Hematopoietic multipotent progenitor cell treated with erythropoietin and hydrocortisone succinate and interleukin-3 and kit ligand, for 8 days (in vitro differentiated cells): ENCODE data around the gene LGALS14.
"Not testable (repeated sequence)": the region's sequence is repeated elsewhere in the genome, so short reads cannot be mapped to it uniquely, and the experiment has no call there.

Experiments
- DNase-seq: peaks from one replicate; pipeline ENCODE4 v3.0.0-alpha.2; 2015

LGALS14 gene, protein sequence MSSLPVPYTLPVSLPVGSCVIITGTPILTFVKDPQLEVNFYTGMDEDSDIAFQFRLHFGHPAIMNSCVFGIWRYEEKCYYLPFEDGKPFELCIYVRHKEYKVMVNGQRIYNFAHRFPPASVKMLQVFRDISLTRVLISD

DNA sequence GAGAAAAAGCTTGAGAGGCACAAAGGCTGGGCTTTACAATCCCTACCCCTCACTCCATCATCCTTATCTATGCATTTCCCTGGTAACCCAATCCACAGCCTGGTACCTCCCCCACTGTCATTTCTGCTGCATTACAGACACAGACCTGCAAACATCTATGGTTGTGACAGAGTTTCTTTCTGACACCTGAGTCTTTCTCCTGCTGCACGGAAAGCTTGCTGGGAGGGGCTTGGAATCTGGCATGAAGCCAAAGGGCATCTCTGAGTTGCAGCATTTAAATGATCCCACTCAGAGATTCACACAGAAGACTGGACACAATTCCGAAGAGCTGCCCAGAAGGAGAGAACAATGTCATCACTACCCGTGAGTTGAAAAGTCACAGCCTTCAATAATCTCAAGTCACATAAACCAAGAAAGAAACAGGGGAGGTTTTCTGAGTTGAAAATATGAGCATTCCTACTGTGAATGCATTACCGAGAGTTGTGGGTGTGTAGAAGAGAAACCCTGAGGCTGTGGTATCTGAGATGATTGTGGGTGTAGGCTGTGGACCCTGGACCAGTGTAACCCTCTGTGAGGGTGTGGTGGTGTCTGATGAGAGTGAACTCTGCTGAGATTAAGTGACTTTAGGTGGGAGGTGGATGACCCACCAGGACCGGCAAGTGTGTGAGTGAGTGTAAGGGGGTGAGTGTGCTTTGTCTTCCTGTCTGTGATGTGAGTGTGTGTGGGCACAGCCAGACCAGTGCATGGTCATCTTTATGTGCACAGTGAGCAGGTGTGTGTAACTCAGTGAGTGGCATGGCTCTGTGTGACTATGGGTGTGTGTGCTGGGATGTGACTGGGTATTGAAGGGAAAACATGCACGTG is at the start of gene LGALS14:
TSS of gene LGALS14 (plus strand) at position 301 of the 864 bp plus-strand sequence. CDS start at position 349, 48 bp downstream.
- DNase-seq, result no peak

DNA sequence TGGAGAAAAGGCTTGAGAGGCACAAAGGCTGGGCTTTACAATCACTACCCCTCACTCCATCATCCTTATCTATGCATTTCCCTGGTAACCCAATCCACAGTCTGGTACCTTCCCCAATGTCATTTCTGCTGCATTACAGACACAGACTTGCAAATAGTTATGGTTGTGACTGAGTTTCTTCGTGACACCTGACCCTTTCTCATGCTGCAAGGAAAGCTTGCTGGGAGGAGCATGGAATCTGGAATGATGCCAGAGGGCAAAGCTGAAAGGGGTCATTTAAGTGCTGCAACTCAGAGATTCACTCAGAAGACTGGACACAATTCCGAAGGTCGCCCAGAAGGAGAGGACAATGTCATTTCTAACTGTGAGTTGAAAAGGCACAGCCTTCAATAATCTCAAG is 48.7 kb upstream of the LGALS14 start, which contains the start of gene LGALS16:
TSS of gene LGALS16 (plus strand) at position 301 of the 400 bp plus-strand sequence. CDS start at position 350, 49 bp downstream.
- no peak for DNase-seq

DNA sequence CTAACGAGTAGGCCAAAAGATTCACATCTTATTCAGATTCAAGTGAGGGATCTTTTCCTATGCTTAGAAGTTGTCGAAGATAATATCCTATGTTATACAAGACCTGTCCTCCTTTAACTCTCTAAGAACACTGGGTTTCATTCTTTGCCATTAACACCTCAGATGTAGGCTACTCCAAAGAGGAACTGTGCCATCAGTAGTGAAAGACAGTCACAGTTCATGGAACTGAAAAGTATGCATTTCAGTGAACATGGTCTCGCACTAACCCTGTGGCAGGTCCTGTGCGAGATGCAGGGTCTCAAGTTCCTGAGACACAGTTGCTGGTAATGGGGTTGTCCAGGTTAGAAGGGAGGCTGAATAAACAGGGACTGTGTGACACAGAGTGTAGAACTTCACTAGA is 44.5 kb upstream of the LGALS14 start:
- DNase-seq, result no peak

DNA sequence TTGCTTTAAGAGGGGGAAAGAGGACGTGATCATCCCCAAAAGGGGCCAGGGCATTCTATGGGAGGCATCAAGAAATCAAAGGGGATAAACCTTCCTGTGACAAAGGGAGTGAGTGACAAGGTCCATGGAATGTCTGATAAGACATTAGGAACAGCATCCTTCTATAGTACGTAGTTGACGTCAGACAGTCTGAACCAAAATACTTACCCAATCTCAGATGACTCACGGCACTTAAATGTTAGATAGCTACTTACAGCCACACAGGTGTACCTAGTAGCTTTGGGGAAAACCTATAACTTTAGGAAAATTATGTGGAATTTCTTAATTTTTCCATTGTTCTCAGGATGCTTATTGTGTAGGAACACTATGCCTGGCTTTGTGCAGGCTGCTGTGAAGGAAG is 43.6 kb upstream of the LGALS14 start:
- DNase-seq, result no peak

DNA sequence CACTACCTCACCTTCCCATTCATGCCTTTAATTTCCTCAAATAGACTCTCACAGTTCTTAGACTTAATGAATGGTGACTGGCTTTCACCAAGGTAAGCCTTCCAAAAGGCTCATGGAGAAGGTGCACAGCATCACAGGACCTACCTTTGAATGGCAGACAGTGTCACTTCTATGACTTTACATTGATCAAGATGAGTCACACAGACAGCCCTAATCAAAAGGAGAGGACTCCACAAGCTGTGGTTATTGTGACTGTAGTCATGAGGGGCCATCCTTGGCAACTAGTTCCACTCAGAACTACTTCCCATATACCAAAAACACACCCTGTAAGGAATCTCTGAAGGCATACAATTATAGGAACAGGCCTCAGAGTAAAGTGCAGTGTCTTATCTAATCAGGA is 42.7 kb upstream of the LGALS14 start:
- DNase-seq, result no peak

DNA sequence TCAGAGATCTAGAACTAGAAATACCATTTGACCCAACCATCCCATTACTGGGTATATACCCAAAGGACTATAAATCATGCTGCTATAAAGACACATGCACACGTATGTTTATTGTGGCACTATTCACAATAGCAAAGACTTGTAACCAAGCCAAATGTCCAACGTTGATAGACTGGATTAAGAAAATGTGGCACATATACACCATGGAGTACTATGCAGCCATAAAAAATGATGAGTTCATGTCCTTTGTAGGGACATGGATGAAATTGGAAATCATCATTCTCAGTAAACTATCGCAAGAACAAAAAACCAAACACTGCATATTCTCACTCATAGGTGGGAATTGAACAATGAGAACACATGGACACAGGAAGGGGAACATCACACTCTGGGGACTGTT is 34.4 kb upstream of the LGALS14 start:
- DNase-seq, result not testable (repeated sequence)

DNA sequence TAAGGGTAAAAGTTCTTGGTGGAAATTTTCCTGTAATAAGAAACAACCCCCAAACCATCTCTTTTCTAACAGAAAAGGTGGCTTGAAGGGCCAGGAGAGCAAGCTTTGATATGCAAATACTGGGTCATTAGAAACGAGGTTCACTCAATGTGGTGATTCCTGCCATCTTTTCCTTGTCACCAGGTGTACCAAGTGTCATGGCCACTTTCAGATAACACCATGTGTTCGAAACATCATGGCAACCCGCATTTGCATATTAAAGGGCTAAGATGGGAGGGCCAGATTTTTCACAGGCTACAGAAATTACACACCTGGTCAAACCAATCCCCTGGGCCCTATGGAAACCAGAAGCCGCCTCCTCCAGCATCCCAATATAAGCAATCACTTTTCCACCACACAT is 33.3 kb upstream of the LGALS14 start:
- DNase-seq, result no peak

DNA sequence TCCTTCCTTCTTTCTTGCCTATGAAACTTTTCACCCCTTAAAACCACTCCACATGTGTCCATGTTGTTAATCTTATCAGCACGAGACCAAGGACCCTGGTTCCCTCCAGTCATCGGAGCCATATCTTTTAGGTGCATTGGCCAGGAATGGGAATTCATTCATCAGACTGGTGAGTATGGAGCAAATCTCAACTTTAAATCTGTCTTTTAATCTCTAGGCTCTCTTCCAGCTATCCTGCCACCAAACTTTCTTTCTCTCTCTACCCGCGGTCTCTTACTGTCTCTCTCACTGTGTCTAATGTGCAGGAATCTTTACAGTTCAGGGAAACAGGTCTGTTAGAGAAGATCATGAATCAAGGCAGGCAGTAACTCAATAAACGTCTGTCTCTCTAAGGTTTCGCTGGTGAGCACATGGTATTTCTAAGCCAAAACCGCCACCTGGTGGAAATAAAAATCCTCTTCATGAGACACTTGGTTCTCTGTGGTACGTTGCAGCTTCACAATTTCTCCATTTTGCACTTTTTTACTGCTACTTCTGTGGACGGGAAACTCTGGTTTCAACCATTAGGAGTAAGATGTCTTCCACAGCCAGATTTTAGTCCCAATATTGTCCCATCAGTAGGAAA is 32.4 kb upstream of the LGALS14 start:
- DNase-seq, result peak; percentile 65

DNA sequence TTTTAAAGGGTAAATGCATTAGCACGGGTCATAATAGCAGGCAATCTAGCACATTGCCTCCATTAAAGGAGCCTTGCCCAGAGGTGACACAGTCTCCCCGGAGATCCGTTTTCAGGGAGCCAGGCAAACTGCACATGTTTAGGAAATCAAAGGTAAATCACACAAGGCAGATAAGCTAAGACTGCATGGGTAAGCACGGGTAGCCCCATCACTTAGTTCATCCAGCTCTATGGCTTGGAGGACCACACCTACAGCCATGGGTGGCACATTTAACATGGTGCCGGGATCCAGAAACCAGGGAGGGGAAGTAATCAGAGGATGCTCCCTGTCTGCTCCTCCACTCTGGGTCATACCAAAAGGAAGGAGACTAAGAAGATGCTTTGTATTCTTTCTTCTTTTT is 31.8 kb upstream of the LGALS14 start:
- DNase-seq, result no peak

DNA sequence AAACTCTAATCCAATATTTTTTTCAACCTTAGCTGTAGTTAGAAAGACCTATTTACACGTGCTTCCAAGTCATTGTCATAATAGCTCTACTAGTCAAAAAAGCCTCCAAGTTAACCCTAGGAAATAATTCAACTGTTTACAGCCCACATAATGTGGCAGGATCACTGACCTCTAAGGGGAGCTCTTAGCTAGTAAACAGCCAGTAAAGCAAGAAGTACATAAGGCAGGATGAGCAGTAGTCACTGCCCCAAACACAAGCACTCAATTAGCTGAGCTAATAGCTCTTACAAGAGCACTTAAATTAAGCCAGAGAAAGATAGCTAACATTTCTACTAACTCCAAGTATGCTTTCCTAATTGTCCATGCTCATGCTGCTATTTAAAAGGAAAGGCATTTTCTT is 30.4 kb upstream of the LGALS14 start:
- DNase-seq, result peak; percentile 35

DNA sequence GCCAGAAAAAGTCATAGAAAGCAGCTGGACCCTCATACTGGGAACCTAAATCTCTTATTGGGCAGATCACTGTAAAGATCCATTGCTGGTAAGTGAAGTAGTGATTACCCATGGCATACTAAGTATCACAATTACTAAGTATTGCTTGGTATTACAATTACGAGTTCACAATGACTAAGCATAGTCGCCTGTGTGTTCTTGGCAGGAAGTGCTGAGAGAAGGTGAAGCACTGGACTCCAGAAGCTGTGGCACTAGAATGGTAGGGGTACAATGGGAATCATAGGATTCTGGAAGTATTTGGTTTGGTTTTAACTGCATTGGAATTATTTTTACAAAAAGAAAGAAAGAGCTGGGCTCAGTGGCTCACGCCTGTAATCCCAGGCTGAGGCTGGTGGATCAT is 28.3 kb upstream of the LGALS14 start:
- DNase-seq, result no peak

DNA sequence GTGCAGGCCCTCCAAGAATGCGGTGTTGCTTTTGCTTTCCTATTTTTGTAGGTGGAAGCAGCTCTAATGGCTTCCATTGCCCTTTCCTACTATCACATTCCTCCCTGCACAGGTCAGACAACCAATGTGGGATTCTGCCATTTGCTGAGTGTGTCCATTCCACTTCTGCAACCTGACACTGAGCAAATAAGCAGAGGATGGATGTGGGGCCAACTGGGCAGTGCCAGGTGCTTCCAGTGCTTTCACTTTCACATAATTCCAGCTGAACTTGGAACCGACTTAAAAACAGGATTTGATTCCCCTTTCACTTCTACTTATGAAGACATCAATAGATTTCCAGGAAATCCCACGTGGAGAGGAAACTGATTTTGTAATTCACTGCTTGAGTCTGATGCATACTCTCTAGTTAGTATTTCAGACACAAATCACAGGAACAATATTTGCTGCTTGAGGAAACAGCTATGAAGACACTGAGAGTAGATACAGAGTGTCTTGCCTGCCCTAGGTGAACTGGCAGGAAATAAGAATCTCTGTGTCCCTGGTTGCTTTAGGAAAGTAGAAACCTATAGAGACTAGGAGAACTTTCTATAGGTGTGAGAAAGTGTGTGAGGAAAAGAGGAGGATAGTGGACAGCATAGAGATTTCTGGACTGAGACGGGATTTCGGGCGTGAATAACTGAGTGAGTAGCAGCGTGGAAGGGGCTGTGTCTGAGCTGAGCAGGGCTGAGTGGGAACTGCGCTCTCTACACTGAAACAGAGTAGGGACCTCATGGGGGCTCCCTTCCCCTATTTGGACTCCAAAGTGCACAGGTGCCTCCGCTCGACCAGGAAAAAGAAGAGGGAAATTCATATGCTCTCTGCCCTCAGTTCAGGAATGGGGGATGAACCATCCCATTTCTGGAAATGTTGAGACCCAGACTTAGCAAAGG is 26.1 kb upstream of the LGALS14 start:
- DNase-seq, result no peak

DNA sequence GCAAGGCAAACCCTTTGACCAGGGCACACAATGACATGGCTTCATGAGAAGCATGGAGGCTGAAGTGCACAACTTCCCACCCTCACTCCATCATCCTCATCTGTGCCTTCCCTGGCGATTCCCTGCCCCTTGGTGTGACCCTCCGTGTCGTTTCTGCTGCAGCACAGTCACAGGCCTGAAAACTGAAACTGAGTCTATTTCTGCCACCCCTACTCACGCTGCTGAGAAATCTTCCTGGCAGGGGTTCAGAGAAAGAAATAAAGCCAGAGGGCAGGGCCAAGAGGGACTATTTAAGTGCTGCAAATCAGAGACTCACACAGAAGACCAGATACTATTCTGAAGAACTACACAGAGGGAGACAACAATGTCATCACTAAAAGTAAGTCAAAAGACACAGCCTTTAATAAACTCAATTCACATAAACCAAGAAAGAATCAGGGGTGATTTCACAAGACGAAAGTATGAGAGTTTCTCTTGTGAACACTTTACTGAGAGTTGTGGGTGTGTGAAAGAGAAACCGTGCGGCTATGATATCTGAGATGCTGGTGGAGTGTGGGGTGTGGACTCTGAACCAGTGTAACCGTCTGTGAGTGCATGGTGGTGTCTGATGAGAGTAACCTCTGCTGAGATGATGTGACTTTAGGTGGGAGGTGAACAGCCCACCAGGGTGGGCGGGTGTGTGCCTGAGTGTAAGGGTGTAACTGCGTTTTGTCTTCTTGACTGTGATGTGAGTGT is 25.1 kb upstream of the LGALS14 start:
- DNase-seq, result no peak

DNA sequence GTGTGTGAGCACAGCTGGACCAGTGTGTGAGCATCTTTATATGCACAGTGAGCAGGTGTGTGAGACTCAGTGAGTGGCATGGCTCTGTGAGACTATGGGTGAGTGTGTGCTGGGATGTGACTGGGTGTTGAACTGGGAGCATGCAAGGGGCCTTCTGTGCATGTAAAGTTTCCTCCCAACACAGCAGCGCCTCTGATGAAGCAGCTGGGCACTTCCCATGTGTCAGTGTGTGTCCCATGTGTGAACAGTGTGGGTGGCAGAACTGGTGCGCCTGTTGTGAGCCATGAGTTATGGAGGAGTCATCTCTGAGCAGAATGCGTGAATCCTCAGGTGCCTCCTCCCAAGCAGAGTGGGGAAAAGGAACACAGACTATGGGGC is 24.5 kb upstream of the LGALS14 start:
- no peak for DNase-seq

DNA sequence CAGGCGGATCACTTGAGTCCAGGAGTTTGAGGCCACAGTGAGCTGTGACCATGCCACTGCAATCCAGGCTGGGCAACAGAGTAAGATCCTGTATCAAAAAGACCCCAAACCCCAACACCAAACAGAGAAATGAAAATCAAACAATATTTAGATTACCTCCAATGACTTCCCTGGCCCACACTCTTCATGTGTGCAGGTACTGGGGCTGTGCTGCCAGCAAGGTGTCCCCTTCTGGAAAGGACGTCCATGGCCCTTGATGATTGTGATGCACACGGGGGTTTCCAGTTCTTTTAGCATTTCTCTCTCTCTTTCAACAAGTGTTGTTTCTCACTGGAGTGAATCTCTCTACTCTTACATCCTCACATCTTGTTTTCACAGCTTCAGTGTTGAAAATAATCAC is 23.7 kb upstream of the LGALS14 start:
- no peak for DNase-seq

DNA sequence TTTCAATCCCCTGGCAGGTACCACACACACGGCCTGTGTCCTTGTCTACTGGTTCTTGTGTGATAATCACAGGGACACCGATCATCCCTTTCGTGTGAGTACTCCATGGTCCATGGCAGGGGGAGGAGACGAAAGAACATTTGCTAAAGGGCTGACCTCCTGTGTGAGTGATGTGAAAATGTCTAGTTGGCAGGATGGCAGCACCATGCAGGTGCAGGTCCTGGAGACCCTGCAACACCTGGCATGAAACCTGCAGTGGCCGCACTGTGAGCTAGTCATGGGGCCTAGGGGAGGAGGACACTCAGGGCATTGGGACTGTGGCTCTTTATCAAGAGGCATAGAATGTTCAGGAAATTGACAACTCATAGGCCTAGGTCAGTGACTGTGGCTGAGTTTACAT is 22.9 kb upstream of the LGALS14 start:
- DNase-seq, result no peak

DNA sequence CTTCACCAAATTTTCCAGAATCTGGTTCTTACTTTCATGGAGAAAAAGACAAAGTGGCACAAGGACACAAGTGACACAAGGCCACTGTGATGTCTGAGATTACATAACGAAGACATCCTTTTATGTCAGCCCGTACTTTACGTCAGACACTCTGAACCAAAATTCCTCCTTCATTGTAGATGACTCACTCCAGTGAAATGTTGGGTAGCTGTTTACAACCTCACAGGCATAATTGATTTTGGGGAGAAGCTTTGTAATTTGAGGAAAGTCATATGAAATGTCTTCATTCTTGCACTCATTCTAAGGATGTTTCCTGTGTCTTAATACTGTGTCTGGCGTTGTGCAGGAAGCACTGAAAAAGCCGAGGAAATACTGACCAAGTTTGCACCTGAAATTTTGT is 20.0 kb upstream of the LGALS14 start:
- no peak for DNase-seq

DNA sequence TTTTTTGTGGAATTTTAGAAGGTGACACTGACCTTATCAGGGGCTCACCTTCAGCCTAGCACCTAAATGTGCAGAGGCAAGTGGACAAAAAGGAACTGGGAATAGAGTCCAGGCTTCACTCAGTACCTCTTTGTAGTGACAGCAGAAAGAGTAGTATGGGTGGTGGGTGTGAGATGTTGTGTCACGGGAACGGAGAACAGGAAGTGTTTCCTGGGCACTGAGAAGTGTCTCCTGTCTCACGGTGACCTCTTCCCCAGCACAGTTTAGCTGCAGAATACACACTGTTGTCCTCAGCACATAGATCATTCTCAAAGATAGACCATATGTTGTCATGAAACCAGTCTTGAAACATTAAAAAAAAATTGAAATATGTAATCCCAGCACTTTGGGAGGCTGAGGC is 17.5 kb upstream of the LGALS14 start:
- DNase-seq, result no peak

DNA sequence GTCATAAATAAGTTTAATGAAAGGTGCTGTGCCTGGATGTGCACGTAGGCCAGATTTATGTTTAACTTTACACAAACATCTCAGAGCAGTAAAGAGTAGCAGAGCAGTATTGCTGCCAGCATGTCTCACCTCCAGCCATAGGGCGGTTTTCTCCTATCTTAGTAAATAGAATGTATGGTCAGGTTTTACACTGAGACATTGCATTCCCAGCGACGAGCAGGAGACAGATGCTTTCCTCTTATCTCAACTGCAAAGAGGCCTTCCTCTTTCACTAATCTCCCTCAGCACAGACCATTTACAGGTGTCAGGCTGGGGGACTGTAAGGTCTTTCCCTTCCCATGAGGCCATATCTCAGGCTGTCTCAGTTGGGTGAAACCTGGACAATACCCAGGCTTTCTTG is 15.6 kb upstream of the LGALS14 start:
- DNase-seq, result not testable (repeated sequence)

DNA sequence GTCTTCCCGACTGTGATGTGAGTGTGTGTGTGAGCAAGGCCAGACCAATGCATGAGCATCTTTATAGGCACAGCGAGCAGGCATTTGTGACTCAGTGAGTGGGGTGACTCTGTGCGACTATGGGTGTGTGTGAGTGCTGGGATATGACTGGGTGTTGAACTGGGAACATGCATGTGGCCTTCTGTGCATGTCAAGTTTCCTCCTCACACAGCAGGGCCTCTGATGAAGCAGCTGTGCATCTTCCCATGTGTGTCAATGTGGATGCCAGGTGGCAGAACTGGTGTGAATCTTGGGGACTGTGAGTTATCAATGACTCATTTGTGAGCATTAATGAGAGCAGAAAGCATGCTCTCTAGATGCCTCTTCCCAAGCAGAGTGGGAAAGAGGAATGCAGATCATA is 12.1 kb upstream of the LGALS14 start:
- DNase-seq, result no peak

DNA sequence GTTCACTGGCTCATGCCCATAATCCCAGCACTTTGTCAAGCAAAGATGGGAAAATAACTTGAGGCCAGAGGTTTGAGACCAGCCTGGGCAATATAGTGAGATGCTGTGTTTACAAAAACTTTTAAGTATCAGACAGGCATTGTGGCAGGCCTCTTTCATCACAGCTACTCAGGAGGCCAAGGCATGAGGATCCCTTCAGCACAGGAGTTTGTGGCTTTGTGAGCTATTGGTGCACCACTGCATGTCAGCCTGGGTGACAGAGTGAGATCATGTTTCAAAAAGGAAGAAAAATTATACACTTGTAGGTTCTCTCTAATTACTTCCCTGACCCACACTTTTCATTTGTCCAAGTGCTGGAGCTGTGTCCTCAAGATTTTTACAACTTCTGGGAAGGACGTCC is 11.5 kb upstream of the LGALS14 start:
- no peak for DNase-seq

DNA sequence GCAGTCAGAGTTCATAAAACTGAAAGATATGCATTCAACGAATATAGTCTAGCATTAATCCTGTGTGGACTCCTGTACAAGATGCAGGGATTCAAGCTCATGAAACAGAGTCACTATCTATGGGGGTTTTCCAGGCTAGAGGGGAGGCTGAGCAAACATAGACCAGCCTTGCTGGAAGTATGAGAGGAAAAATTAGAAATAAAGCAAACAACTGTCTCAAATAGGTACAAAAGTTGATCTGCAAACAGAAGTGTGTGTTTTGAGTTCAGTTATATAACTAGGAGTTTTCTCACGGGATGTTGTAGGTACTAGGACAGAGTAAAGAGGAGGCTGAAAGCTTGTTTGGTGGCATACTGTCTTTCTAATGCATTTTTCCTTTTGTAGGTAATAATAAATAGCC is 8.5 kb upstream of the LGALS14 start:
- DNase-seq, result no peak
